ENCODE measurements around the gene KIR2DL3.
"Not testable (repeated sequence)": the region's sequence is repeated elsewhere in the genome, so short reads cannot be mapped to it uniquely, and the experiment has no call there.

- not testable (repeated sequence) for TF ChIP-seq CTCF, POLR2A (IDR thresholded peaks at IDR 0.05)
Measured at GRCh38 chr19:54756204-54757110, 18.1 kb downstream of the KIR2DL3 start.
